HUDEP-2 (cell line): ENCODE measurements around the gene GAB1.

Experiments used
- DNase-seq, 76 experiments: peaks; one replicate each; lab custom pipeline; 2025; ENCODE audit not compliant: unreplicated experiment in 76 of 76; lab: John Stamatoyannopoulos, UW

GAB1 gene

GRCh38 chr4:143357161-143357845 is 20.6 kb downstream of the GAB1 start:
- DNase-seq, result no peak

DNA sequence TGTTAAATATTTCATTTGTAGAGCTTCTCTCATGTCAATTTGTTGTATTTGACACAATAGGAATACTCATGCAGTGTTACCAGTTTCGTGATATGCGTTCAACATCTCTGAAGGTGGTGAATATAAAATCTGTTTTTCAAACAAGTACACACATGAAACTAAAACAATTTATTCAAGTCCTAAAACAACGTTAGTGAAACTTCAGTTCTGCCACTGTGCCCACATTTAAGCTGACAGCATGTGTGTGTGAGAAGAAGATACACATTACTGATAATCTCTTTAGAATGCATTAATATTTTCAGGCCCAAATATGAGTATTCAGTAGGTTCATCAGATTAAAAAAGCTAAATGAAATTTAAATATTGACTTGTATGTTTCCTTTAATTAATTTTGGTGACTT is 21.7 kb downstream of the GAB1 start:
- DNase-seq, result no peak

DNA sequence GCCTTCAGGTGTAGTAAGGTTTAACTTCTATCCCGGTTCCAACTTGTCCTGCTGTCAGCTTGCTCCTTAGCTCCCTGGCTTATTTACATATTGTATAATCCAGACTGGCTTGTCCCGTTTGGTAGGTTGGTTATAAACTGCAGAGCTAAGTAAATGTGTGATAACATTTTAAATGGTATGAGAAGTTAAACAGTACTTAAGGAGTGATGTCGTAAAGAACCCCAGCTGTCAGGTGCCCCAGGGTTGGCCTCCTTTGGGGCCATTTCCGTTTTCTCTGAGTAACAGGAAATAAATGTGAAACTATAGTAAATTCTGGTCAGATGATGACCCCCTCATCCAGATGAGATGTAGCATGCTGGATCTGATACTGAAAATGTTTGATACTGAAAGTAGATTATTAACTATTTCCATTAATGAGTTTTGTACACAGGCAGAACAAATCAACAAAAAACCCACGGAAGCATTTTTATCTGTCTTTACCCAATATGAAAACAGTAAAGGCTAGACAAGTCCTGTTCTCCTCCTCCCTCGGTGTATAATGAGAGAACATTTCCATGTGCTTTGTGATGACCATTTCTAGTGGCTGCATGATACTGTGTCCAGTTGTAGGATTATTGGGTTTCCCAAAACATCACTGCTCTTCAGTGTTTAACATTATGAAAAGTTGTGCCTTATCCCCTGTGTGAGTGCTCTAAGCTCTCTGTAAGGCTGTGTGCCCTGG is 22.4 kb downstream of the GAB1 start:
- DNase-seq, result no peak

GRCh38 chr4:143359644-143360193 is 23.0 kb downstream of the GAB1 start:
- peak in 1 of 76 experiments; percentile 19 for DNase-seq

DNA sequence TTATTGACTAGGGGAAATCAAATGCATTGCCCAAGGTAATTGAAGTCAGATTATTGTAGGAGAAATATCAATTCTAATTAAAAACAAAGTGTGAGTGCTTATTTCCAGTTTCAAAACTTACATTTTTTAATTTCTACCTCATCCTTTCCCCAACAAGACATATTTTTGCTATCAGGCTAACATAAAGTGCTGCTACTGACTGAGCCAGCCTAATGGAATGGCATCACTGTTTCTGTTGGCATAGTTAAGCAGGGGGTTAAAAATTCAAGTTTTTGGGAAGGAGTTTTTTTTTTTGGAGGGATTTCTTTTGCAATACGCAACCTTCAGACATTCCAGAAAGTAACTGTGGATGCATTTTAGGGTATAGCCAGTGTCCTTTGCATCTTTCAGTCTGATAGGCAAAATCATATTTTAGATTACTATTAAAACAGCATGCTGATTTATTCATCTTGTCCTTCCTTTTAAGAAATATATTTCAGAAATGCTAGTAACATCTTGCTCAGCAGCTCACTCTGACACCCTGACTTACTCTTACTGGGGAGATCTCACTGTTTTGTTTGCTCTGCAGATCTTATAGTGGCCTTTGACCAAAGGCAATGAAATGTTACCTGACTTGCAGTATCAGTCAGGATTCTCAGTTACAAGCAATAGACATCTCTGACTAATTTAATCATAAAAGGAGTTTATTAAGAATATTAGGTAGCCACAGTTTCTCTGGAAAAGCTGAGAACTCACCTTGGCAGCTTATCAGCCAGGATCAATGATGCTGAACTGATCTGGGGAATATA is 24.4 kb downstream of the GAB1 start:
- no peak for DNase-seq

DNA sequence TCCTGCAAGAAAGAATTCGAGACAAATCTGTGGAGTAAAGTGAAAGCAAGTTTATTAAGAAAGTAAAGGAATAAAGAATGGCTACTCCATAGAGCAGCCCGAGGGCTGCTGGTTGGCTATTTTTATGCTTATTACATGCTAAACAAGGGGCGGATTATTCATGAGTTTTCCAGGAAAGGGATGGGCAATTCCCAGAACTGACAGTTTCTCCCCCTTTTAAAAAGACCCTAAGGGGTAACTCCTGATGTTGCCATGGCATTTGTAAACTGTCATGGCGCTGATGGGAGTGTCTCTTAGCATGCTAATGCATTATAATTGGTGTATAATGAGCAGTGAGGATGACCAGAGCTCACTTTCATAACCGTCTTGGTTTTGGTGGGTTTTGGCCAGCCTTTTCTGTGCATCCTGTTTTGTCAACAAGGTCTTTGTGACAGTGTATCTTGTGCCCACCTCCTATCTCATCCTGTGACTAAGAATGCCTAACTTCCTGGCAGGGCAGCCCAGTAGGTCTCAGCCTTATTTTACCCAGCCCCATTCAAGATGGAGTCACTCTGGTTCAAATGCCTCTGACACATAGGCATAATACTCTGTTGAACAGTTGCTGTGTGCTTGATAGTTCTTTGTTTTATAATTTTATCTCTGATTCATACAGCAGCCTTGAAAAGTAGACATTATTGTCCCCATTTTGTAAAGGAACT is 25.8 kb downstream of the GAB1 start:
- no peak for DNase-seq

GRCh38 chr4:143363332-143363731 is 26.7 kb downstream of the GAB1 start:
- no peak for DNase-seq

DNA sequence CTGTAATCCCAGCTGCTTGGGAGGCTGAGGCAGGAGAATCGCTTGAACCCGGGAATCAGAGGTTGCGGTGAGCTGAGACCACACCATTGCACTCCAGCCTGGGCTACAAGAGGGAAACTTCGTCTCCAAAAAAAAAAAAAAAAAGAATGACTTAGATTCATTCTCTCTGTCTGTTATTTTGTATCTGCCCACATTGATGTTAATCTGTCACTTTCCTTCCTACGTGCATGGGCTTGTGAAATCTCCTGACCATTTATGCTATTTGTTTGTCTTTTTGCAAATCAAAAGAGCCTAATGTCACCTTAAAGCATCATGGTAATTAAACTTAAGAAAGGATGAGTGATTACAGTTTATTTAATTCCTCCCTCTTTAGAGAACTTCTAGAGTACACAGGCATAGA is 27.4 kb downstream of the GAB1 start:
- DNase-seq, result no peak

- DNase-seq, result no peak
These were observed 31.2 kb downstream of the GAB1 start for GRCh38 chr4:143367863-143368262.

DNA sequence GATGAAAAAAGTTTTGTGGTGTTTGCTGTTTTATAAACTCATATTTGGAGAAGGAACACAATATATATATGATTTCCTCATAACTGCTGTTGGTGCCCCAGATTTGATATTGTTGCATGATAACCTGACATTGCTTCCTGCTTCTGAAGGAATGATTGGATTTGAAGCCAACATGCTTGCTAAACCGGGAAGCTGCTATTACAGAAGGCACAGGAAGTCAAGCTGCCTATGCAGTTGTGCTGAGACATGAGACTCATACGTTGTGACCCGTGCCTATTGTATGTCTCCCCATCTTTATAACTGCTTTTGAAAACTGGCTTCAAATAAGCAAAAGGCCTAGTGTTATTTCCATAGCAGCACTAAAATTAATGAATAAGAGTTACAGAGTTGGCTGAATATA is 32.9 kb downstream of the GAB1 start:
- no peak for DNase-seq

GRCh38 chr4:143372093-143372915 is 35.6 kb downstream of the GAB1 start:
- no peak for DNase-seq

DNA sequence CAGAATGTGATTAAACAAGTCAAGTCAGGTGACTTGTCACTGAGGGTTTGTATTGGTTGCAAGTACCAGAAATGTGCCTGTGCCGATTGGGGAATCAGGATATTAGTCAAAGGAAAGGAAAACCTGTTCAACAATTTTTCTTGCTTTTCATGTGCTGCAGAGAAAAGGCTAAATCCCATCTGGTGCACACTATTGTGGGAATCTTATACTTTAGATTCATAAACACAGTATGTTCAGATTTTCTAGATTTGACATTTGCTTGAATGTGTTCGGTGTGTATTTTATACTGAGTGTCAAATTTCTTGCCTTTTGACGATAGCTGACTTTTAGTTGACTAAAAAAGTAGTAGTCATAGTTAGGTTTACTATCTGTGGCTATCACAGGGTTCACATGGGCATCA is 37.6 kb downstream of the GAB1 start:
- DNase-seq, result no peak

- DNase-seq, result no peak
These were observed 38.1 kb downstream of the GAB1 start for GRCh38 chr4:143374771-143375170.

- peak in 54 of 76 experiments; percentile 1 to 54 (median 25) for DNase-seq
These were observed 38.8 kb downstream of the GAB1 start for GRCh38 chr4:143375326-143376073.

- peak in 1 of 76 experiments; percentile 14 for DNase-seq
These were observed 41.0 kb downstream of the GAB1 start for GRCh38 chr4:143377611-143378099.

DNA sequence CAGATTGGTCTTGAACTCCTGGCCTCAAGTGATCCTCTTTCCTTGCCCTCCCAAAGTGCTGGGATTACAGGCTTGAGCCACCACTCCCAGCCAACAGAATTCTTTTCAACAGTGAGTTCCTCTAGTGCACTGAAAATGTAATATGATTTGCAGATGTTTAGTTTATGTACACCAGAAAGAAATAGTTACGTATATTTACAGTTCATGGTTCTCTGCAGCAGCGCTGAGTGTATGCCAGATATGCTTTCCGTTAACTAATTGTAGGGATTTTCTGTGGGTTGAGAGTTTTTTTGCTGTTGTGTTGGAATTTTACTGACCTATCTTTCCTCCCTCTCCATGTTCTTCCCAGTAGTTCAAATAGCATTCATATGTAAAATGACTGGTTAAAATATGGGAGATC is 44.0 kb downstream of the GAB1 start:
- no peak for DNase-seq

DNA sequence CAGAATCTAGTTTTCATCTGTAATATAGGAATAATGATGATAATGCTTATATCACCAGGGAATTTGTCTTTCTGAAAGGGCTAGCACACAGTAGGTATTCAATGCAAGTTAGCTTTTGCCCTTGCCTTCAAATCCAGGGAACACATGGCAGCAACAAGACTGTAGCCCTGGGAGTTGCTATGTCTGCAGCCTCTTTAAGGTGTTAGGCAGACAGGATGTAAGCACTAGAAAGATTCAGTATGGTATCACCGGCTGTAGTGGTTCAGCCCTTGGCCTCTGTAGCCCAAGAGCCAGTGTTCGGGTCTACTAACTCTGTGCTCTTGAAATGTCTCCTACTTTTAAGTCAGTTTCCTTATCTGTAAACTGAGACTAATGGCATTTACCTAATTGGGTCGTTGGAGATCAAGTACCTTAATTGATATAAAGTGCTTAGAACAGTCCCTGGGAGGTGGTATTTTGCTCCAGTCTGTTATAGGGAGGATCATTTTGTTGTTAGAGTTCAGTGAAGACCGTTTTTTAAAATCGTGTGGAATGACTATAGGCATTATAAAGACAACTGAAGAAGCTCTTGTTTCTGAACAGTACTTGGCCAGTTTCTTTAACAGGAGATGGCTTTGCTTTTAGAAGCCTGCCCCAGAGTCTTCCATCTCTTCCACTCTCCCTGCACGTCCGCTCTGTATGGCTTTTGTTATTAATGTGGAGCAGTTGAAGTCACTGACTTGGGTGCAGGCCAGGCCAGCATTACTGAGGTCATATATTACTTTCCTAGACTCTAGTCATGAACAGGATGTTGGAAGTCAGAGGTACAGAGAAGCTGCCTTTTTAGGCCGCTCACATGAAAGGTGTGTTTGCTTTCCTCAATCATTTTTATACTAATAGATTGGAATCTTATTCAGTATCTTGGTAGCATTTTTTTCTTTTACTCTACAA is 44.8 kb downstream of the GAB1 start:
- peak in 2 of 76 experiments; percentile 8 to 26 for DNase-seq

GRCh38 chr4:143382596-143382995 is 45.9 kb downstream of the GAB1 start:
- no peak for DNase-seq
